HG03575 (cell line): Measurements from ENCODE around the gene SLC16A14.
"Not testable (repeated sequence)": the region's sequence is repeated elsewhere in the genome, so short reads cannot be mapped to it uniquely, and the experiment has no call there.

Source experiments
- ATAC-seq: cut with Tn5 transposase; IDR thresholded peaks from one replicate; pipeline ENCODE4 v1.9.1; 2021; ENCODE audit not compliant: unreplicated experiment, insufficient number of reproducible peaks, low FRiP score; ENCODE audit errors: extremely low read depth

Gene SLC16A14, protein sequence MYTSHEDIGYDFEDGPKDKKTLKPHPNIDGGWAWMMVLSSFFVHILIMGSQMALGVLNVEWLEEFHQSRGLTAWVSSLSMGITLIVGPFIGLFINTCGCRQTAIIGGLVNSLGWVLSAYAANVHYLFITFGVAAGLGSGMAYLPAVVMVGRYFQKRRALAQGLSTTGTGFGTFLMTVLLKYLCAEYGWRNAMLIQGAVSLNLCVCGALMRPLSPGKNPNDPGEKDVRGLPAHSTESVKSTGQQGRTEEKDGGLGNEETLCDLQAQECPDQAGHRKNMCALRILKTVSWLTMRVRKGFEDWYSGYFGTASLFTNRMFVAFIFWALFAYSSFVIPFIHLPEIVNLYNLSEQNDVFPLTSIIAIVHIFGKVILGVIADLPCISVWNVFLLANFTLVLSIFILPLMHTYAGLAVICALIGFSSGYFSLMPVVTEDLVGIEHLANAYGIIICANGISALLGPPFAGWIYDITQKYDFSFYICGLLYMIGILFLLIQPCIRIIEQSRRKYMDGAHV

DNA sequence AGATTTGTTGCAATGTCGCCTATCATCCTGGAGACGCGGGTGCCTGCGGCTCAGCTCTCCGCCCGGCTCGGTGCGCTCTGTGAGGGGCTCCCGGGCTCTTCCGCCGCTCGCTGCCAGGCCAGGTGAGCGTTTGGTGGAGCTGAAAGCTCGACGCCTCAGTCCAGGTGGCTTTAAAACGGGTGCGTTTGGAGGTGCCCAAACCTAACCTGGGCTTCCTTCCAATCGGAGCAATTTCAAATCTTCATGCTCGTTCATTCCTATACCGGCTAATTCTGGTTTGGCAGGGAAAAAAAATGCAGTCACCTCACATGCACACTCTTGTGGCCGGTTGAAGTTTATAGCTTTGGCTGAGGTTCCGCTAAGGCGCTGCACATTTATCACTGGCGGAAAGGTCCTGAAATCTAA lies at the start of gene SLC16A14:
Gene SLC16A14, minus strand, starts transcription at position 274 of the 405 bp plus-strand sequence. CDS start 9,572 bp downstream, outside the sequence.
- ATAC-seq, result no peak

DNA sequence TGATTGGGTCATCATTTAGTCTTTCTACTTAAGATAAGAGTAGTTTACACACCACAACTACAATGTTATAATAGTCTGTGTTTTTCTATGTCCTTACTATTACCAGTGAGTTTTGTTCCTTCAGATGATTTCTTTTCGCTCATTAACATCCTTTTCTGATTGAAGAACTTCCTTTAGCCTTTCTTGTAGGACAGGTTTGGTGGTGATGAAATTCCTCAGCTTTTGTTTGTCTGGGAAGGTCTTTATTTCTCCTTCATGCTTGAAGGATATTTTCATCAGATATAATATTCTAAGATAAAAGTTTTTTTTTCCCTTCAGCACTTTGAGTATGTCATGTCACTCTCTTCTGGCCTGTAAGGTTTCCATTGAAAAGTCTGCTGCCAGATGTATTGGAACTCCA lies 38.0 kb upstream of the SLC16A14 start:
- ATAC-seq, result no peak

DNA sequence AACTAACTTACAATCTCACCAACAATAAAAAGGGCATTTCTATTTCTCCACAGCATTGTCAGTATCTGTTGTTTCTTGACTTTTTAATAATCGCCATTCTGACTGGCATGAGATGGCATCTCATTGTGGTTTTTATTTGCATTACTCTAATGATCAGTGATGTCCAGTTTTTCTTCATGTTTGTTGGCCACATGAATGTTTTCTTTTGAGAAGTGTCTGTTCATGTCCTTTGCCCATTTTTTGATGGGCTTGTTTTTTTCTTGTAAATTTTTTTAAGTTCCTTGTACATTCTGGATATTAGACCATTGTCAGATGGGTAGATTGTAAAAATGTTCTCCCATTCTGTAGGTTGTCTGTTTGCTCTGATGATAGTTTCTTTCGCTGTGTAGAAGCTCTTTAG lies 33.2 kb upstream of the SLC16A14 start:
- ATAC-seq, result not testable (repeated sequence)

DNA sequence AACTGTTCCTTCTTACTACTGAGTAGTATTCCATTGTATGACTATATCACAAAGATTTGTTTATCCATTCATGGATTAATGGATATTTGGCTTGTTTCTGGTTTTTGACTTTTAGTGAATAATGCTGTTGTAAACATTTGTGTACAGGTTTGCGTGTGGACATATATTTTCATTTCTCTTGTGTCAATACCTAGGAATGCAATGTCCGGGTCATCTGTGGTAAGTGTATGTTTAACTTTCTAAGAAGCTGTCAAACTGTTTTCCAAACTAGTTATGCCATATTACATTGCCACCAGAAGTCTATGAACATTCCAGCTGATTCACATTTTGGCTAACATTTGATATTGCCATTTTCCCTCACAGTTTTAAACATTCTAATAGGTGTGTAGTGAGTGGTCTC lies 29.1 kb upstream of the SLC16A14 start:
- no peak for ATAC-seq

DNA sequence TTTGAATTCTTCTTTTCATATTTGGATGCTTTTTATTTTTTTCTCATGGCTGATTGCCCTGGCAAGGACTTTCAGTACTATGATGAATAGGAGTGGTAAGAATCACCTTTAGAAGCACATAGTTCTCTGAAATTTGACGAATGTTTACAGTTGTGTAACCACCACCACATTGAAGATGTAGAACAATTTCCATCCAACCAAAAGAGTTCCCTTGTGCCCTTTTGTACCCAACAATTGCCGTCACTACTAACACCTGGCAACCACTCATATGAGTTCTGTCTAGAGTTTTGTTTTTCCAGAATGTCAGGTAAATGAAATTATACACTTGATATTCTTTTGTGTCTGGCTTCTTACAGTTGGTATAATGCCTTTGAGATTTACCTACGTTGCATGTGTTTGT lies 28.7 kb upstream of the SLC16A14 start:
- no peak for ATAC-seq

DNA sequence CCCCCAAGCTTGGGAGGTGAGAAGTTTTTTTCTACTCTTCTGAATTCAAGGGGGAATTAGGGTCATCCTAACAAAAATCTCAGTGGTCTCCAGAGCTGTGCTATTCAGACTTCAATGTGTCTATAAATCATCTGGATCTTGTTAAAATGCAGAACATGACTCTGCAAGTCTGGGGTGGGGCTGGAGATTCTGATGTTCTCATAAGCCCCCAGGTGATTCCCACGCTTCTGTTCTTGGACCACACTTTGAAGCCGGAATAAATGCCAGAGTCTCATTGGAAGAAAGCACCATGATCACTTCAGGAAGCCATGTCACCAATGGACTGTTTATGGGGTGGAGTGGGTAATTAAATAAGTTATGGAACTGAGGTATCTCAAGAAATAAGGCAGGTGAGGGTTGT lies 22.2 kb upstream of the SLC16A14 start:
- ATAC-seq, result no peak

DNA sequence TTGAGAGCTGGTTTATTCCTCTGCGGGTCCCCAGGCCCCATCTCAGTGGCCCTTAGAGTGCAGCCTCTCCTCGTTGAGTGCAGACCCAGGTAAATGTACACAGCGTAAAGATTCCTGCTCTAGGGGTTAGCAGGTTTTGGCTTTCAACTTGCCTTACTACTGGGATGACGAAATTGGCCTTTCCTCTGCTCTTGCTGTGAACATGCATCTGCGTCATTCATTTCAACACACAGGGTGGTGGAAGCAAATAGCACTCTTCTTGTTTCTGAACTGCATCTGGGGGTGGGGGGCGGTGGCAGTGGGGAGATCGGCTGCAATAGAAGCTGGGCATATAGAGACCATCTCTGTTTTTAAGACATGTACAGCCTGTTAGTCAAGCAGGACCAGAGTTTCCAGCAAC lies 16.5 kb upstream of the SLC16A14 start:
- no peak for ATAC-seq

DNA sequence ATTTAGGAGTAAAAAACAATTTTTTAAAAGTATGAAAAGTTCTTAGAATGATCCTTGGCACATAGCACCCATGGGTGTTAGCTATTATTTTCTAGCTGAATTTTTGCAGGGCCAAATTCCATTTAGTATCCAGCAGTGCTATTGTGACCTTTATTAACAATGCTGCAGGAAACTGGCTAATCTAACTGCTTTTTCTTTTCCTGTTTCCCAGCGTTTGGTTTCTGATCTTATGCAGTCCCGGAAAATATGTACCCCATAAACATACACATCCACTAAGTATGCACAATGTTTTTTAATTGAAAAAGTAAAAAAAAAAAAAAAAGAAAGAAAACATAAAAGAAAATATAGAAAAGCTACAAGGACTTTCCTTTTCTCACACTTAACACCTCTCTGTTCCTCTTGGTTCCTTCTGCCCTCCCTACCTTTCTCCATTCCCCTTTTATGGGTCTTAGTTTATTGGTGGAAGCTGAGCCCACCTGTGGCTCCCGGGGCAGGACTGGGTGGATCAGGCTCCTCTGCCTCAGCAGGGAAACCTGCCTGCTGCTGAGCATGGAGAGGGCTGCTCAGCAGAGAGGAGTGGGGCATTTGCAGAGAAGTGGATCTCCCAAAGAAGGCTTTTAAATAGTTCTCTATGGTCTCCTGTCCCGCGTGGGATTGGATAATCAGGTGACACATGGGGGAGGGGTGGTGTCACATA lies 9.3 kb upstream of the SLC16A14 start:
- ATAC-seq, result no peak

DNA sequence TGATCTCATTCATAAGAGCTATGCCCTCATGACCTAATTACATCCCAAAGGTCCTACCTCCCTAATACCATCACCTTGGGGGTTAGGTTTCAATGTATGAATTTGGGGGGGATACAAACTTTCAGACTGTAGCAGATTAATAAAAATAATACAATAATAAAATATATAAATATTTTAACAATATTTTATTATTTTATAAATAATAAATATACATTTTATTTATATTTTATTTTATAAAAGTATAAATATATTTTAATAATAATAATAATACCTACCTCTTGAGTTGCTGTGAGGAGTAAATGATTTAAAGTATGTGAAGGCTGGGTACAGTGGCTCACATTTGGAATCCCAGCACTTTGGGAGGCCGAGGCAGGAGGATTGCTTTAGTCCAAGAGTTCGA lies 8.1 kb upstream of the SLC16A14 start:
- no peak for ATAC-seq

DNA sequence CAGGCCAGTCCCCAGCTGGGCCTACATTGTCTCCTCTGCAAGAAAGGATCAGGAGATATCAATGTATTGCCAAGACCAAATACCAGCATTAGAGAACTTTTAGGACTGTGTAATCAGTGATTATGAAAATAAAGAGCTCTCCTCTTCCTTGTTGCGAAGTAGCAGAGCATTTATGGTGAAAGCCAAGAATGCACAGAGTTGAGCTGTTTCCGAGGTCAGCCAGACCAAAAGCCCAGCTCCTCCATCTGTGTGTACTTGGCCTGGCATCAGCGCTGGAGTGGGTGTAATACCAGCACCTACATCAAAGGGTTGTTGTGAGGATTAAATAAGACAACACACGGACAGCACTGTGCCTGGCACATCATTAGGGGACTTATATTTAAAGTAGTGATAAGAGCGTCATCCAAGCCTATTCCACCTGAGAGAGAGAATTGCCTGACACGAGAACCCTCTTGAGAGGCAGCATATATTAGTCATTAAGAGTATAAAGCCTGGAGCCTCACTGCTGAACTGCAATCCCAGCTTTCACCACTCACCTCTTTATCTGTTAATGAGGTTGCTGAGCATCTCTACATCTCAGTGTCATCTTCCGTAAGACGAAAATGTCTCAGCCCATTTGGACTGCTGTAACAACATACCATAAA lies 7.4 kb upstream of the SLC16A14 start:
- ATAC-seq, result no peak

DNA sequence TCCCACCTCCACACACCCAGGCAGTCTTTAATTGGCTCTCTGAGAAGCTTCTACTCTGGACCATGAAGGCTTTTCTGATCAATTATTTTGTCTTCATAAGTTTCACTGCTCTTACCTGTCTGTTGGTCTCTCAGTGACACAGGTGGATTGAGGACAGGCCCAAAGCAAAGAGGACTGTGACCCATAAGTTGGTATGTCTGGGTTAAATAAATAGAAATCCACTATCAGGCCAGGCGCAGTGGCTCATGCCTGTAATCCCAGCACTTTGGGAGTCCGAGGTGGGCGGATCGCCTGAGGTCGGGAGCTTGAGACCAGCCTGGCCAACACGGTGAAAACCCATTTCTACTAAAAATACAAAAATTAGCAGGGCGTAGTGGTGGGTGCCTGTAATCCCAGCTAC lies 2.7 kb upstream of the SLC16A14 start:
- ATAC-seq, result no peak

DNA sequence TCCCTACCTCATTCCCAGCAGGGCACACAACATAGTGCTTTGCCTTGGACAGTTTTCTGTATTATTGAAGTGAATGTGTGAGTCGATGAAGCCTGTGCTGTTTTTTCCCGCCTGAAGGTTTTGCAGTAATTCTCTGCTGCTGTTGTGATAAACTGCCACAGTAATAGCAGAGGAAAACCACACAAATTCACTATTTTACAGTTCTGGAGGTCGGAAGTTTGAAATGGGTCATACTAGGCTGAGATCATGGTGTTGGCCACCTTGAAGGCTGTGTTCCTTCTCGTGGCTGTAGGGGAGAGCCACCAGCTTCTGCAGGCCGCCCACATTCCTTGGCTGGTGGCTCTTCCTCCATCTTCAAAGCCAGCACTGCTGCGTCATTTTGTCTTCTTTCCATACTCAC lies 678 bp upstream of the SLC16A14 start:
- ATAC-seq, result no peak

DNA sequence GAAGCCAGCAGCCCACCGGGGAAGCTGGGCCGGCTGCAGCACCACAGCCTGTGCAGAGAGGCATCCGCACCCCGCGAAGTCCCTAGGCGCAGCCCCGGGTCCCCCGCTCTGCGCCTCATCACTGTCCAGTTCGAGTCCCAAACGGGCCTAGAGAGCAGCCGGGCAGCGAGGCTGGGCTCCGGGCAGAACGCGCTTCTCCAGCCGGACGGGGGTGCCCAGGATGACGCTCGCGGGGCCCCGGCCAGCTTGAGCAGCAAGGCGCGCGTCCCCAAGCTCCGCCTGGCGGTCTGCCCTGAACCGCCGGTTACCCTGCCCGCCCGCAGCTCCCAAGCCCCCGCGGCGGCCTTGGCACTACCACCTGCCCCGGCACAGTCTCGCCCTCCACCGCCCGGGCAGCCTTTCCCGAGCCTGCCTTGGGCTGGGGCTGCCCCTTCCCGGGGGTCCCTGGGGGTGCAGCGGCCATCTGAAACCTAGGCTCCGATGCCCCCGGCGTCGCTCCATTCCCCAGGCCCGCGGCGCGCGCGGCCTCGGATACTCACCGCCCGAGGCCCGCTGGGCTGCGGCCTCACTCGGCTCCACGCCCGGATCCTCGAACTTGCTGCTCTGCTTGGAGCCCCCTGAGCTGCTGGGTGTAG lies 591 bp downstream of the SLC16A14 start:
- no peak for ATAC-seq

DNA sequence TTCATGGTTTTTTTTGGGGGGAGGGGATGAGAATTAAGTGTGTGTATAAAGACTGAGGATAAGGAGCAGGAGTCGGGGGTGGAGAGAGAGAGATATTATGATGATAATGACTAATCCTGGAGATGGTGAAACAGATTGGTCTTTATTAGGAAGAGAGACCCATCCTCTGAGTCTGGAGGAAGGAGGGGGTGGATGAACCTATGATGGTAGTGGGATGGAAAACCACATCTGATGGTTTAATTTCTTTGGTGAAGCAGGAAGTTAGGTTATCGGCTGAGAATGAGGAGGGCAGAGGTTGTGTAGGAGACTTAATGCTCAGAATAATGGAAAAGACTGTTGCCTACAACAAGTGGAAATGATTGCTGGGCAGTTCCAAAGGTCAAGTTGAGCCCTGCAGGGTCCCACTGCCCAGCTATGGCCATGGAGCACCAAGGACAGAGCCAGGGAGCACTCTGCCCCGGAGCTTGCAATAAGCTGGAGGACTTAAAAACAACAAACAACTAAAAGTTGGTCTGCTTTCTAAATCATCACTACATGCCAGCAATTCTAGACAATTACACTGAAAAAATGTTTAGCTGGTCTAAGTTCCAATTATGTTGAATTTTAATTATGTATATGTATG lies 7.9 kb downstream of the SLC16A14 start:
- no peak for ATAC-seq

DNA sequence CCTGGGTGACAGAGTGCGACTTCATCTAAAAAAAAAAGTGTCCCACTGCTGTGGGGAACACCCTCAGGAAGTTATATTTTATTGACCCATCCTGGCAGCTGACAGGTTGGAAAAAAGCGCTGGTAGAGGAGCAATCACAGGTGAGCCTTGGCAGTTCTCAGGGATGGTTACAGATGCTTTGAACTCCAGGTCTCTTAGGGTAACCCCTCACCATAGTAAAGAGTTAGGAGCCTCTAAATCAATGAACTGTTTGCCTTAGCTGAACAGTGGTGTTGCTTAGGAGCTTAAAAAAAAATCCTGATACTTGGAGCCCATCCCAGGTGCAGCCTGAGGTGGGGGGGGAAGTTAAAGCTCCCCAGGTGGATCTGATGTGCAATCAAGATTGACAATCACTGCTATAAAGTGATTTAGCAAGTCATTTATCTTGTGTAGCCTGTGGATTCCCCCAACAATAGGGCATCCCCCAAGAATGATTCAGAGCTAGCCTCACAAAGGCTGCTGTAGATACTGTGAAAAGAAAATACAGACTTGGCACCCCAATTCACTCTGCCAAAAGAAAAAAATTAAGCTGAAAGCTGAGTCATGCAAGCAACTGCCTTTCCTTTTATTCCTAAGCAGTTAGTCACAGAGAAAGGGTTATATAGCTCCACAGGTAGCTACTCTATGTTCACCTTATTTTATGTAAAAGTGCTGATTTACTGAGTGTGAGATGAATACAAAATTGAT lies 14.8 kb downstream of the SLC16A14 start:
- ATAC-seq, result no peak

DNA sequence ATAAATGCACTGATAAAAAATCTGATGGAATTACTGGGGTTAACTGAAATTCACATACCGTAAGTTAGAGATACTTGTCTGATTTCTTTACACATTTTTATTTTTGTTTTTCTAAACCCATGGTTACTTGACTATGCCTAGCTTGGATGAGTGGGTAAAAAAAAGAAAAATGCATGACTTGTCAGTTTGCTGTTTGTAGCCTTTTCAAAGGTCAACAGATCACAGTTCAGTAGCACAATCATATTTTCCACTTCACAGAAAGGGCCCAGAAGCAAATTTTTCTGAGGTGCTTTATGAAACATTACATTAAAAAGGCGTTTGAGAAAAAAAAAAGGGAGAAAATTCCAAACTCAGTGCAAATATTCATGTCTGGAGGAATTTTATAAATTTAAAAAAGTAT lies 16.4 kb downstream of the SLC16A14 start:
- ATAC-seq, result no peak

DNA sequence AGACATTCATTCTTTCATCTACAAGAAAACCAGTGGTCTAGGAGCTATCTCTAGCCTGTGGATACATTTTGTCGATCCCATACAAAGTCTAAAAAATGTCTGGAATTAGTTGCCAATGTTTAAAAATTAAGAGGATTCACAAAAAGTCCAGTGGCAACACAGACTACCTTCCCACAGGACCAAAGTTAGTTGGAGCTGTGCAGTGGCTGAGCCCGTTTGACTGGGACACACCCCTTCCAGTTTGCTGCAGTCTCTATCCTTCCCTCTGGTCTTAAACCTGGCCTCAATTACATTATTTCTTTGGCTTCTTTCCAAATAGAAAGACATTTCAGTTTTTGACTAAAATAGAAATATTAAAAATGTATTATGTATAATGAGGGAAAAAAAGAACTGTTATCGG lies 18.6 kb downstream of the SLC16A14 start:
- ATAC-seq, result no peak

DNA sequence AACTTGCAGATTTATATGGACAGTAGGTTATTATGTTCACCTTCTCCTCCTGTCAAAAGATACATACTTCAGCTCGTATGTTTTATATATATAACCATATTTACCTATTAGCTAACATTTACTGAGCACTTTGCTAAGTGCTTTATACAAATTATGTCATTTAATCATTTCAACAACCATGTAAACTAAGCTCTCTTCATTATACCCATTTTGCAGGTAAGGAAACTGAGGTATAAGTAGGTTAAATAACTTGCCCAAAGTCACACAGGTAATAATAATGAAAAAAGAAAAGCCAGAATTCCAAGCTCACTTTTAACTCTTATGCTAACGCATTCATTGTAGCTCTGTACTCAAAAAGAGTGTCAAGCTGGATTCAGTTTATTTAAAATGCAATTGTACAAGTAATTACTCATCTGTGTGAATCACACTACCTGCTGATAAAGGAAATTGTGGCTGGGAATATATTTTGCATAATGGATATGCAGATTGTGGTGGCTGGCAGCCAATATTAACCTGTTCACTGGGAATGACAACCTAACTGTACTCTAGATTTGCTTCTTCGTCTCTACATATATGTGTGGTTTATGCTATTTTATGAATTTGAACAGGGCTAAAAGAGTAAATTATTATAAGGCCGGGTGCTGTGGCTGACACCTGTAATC lies 20.6 kb downstream of the SLC16A14 start:
- no peak for ATAC-seq
